ENCODE results near the gene EIF4A3.
A peak's percentile ranks its signal among the peaks of the same experiment; 100 is the strongest.

DNA sequence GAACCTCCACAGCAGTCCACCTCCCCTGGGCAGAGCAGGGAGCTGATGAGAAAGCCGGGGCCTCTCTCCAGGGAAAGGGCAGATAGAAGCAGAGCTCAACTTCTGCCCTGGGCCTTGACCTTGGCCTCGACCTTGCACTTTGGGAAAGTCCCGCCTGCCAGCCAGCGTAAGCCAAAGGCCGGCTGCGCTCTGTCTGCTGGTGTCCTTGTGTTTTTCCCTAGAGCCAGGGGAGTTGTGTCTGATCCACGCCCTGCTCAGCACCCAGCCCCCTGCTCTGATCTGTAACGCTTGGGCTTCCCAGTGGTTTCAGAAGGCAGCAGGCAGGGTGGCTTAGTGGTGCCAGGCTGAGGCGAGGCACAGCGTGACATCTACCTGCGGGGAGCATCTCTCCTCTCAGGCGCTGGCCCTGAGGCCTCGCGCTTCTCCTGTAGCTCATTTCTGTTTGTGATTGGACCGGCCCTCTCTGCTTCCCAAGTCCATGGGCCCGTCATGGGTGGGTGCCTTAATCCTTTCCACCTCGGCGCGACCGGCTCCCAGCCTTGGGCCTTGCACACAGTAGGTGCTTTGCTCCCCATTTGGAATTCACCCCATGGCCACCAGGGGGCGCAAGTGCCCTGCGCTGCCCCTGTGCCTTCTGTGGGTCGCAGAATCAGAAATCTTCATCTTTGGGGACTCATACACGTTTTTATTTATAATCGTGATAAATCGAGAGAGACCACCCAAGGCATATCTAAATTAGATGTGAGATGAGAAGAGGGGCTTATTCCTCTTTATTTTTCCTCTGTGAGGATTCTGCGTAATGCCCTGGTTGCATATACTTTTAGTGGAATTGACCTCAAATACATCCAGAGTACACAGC lies 49.0 kb upstream of the EIF4A3 start:
- TF ChIP-seq, protein P1, sequence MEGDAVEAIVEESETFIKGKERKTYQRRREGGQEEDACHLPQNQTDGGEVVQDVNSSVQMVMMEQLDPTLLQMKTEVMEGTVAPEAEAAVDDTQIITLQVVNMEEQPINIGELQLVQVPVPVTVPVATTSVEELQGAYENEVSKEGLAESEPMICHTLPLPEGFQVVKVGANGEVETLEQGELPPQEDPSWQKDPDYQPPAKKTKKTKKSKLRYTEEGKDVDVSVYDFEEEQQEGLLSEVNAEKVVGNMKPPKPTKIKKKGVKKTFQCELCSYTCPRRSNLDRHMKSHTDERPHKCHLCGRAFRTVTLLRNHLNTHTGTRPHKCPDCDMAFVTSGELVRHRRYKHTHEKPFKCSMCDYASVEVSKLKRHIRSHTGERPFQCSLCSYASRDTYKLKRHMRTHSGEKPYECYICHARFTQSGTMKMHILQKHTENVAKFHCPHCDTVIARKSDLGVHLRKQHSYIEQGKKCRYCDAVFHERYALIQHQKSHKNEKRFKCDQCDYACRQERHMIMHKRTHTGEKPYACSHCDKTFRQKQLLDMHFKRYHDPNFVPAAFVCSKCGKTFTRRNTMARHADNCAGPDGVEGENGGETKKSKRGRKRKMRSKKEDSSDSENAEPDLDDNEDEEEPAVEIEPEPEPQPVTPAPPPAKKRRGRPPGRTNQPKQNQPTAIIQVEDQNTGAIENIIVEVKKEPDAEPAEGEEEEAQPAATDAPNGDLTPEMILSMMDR (IDR thresholded peaks at IDR 0.05) = peak; percentile 52 to 69 (median 58)
- no peak for TF ChIP-seq POLR2A (IDR thresholded peaks at IDR 0.05)

Measured in ovary (tissue), 3 donors.